Frontal cortex (tissue), 4 donors: ENCODE results near the gene NDFIP1. TPM values are rescaled to one million over a fixed set of nuclear protein-coding genes. Genes with fewer than 3 reads are reported as not detected.

ENCODE experiments used
- DNase-seq, 2 donors: peaks; one replicate each; pipeline ENCODE4 v3.0.0; 2012; ENCODE audit warnings: low spot score in 2 of 2
- FAIRE-seq: peaks from 2 replicates; lab custom pipeline; 2012; peaks lifted over from hg19 to GRCh38; lab: Jason Lieb, UNC
- total RNA-seq: library from RNA; depleted of rRNA; stranded (reverse); fragments of >200 nt; gene quantifications from one replicate; pipeline ENCODE4 v1.2.3, GENCODE V29; 2014
- donor health status: control.
- donor health status: control.
- donor health status: control.

The NDFIP1 gene, protein sequence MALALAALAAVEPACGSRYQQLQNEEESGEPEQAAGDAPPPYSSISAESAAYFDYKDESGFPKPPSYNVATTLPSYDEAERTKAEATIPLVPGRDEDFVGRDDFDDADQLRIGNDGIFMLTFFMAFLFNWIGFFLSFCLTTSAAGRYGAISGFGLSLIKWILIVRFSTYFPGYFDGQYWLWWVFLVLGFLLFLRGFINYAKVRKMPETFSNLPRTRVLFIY
- total RNA-seq, result 115 TPM

- no peak for FAIRE-seq
- peak; percentile 75 to 79 for DNase-seq
Observed at GRCh38 chr5:142108432-142109330, at the start of gene NDFIP1. NDFIP1 (plus strand) TSS chr5:142108779; CDS start chr5:142108975, 196 bp downstream.

GRCh38 chr5:142059304-142059940 is 49.2 kb upstream of the NDFIP1 start:
- DNase-seq, result no peak
- FAIRE-seq, result no peak

DNA sequence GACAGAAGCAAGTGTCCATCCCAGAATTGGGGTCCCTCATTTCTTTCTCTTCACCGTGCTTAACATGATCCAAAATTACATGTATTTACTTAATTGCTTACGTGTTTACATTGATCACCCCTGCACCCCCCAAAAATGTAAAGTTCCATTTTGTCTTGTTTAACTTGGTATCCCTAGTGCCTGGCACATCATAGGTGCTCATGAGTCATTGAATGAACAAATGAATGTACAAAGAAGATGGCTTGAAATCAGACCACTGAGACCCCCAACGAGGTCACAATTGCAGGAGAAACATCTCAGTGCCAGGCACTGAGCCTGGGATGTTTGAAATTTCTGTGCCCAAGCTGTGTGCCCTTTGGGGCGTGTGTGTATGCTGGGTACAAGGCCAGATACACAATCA is 45.2 kb upstream of the NDFIP1 start:
- DNase-seq (no peak), FAIRE-seq (no peak)

GRCh38 chr5:142063878-142064331 is 44.7 kb upstream of the NDFIP1 start:
- peak; percentile 98 for FAIRE-seq

DNA sequence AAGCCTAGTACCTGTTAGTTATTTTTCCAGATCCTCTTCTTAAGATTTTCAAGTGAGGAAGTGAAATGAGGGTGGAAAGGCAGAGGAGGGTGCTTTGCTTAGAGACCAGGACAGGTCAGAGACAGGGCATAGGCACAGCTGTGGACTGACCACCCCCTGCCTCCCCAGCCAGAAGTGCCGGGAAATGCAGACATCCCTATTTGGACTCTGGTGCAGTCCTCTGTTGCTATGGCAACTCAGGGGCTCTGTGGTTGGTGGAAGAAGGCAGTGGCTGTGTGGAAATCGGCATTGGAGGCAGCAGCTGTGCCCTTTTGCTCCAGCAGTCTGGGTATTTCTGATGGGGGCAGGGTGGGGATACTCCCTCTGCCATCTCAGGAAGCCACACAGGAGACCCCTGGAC is 43.3 kb upstream of the NDFIP1 start:
- DNase-seq (peak in 1 of 2 donors; percentile 29), FAIRE-seq (no peak)

More at GRCh38 chr5:142063878-142064331, 44.7 kb upstream of the NDFIP1 start:
- DNase-seq, result peak; percentile 68 to 76

- FAIRE-seq, result no peak
Observed at GRCh38 chr5:142069606-142070399, 38.8 kb upstream of the NDFIP1 start.

GRCh38 chr5:142070734-142071133 is 37.8 kb upstream of the NDFIP1 start:
- FAIRE-seq (no peak), DNase-seq (no peak)

More at GRCh38 chr5:142069606-142070399, 38.8 kb upstream of the NDFIP1 start:
- DNase-seq, result no peak

DNA sequence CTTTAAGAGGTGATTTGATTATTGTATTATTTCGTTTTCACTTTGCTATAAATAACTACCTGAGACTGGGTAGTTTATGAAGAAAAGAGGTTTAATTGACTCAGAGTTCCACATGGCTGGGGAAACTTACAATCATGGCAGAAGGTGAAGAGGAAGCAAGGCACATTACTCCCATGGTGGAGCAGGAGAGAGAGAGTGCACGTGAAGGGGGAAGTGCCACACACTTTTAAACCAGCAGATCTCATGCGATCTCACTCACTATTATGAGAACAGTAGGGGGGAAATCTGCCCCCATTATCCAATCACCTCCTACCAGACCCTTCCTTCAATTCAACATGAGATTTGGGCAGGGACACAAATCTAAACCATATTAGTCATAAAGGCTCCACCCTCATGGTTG is 36.1 kb upstream of the NDFIP1 start:
- FAIRE-seq (no peak), DNase-seq (no peak)

GRCh38 chr5:142073362-142073988 is 35.1 kb upstream of the NDFIP1 start:
- FAIRE-seq (no peak), DNase-seq (no peak)

GRCh38 chr5:142074006-142074405 is 34.6 kb upstream of the NDFIP1 start:
- no peak for FAIRE-seq
- no peak for DNase-seq

DNA sequence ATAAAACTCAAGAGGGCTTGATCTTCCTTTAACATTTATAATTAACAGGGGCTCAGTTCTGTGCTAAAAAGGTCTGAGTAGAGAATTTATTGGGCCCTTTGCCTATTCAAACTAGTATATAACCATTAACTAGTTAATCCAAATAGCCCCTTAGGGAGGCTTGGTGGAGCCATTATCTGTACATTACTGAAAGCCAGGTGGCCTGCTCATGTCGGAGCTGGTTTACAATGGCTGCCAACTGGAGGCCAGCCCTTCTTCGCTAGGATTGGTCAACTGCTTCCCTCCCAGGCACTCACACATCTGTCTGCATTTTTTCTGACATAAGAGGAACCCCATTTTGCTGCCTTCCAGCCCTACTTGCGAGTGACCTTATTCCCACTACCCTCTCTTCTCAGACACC is 30.4 kb upstream of the NDFIP1 start:
- DNase-seq, result no peak

DNA sequence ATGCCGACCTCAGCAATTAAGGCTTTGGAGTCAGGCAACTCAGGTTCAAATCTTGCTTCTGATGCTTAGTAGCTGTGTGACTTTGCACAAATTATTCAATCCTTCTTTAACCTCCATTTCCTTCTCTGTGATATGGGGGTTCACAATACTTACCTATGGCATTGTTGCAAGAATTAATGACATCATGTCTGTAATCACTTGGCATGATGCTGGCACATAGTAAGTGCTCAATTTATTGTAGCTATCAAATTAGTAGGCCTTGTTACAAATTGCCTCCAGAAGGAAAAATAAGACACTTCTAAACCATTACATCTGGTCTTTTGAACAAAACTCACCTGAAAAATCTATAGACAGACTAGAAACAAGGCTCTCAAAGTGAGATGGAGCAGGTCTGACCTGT is 29.9 kb upstream of the NDFIP1 start:
- no peak for FAIRE-seq
- DNase-seq, result no peak

More for the DNA sequence above, 30.4 kb upstream of the NDFIP1 start:
- no peak for FAIRE-seq

GRCh38 chr5:142079306-142079721 is 29.3 kb upstream of the NDFIP1 start:
- FAIRE-seq (no peak), DNase-seq (no peak)

GRCh38 chr5:142080248-142080647 is 28.3 kb upstream of the NDFIP1 start:
- FAIRE-seq, result no peak
- DNase-seq, result no peak

- no peak for FAIRE-seq
- DNase-seq, result no peak
Observed at GRCh38 chr5:142082182-142082781, 26.3 kb upstream of the NDFIP1 start.

DNA sequence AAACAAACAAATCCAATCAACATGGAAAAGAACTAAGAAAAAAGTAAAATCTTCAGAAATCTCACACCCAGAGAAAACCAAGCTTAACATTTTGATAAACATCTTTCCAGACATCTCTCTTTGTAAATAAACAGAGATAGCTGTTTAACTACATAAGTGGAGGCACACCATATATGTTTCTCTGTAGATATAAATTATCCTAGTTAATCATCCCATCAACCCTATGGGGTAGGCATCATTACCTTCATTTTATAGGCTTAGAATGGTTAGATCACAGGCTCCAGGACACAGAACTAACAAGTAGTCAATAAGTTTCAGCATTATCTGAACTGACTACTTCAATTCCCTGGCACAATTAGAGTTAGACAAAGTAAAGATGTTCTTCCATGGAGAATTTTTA is 22.4 kb upstream of the NDFIP1 start:
- DNase-seq (no peak), FAIRE-seq (no peak)

GRCh38 chr5:142086679-142087078 is 21.9 kb upstream of the NDFIP1 start:
- DNase-seq (no peak), FAIRE-seq (no peak)

- no peak for FAIRE-seq
- DNase-seq, result no peak
Observed at GRCh38 chr5:142087920-142088679, 20.5 kb upstream of the NDFIP1 start.
